SK-N-SH (cell line): ENCODE results near the gene ATP1A1. TPM values are rescaled to one million over a fixed set of nuclear protein-coding genes. Genes with fewer than 3 reads are reported as not detected.

ENCODE experiments used
- CTCF ChIA-PET: fragments of 300-600, 350-600 bp; formaldehyde crosslinking; extraction: SDS; loops from one replicate; lab custom pipeline; 2021; lab: Yijun Ruan, JAX
- POLR2A ChIA-PET: fragments of 350-600 bp; sonication (Branson Sonifier 250); formaldehyde crosslinking; extraction: SDS; loops from one replicate; lab custom pipeline; 2020; ENCODE audit warnings: antibody characterized with exemption, inconsistent platforms; lab: Yijun Ruan, JAX
- DNase-seq: peaks from one replicate; pipeline ENCODE4 v3.0.0; 2012
- H2AFZ ChIP-seq: fragments of 200-600 bp; sonication (generic); 2 replicates; pipeline ENCODE4 v1.8.1; 2016; ENCODE audit warnings: antibody characterized with exemption, mild to moderate bottlenecking, low read depth
- H3F3A ChIP-seq: fragments of 200-600 bp; sonication (generic); replicated peaks from 2 replicates; pipeline ENCODE3; 2016; ENCODE audit warnings: antibody characterized with exemption, mild to moderate bottlenecking; ENCODE audit not compliant: insufficient read depth
- H3K27ac ChIP-seq, 2 experiments: fragments of 200-500 bp in 1 of 2; fragments of 200-600 bp in 1 of 2; sonication (Bioruptor generic) in 1 of 2; sonication (generic), shearing (Covaris generic) in 1 of 2; 2 replicates each; pipeline versions ENCODE4 v1.5.1 to v1.6.1; 2014 to 2016; ENCODE audit warnings: low read depth in 2 of 2, inconsistent platforms in 1 of 2, low read length in 1 of 2, mild to moderate bottlenecking in 1 of 2, mixed read lengths in 1 of 2
- H3K27me3 ChIP-seq: fragments of 200-600 bp; sonication (generic), shearing (Covaris generic); 2 replicates; pipeline ENCODE4 v1.6.1; 2016; ENCODE audit warnings: mixed run types; ENCODE audit not compliant: insufficient read depth
- H3K36me3 ChIP-seq, 2 experiments: fragments of 200-500 bp in 1 of 2; fragments of 200-600 bp in 1 of 2; sonication (Bioruptor generic) in 1 of 2; sonication (generic) in 1 of 2; replicated peaks in 1 of 2; 2 replicates each; pipeline versions ENCODE3 to v1.5.1; 2014 to 2016; ENCODE audit warnings: low read length in 1 of 2, mild to moderate bottlenecking in 1 of 2; ENCODE audit not compliant: insufficient read depth in 2 of 2, control insufficient read depth in 1 of 2
- H3K4me1 ChIP-seq, 2 experiments: fragments of 200-500 bp in 1 of 2; fragments of 200-600 bp in 1 of 2; sonication (Bioruptor generic) in 1 of 2; sonication (generic), shearing (Covaris generic) in 1 of 2; 2 replicates each; pipeline versions ENCODE4 v1.5.1 to v1.6.1; 2014 to 2016; ENCODE audit warnings: low read depth in 1 of 2, low read length in 1 of 2, mixed run types in 1 of 2; ENCODE audit not compliant: insufficient read depth in 2 of 2, control insufficient read depth in 1 of 2
- H3K4me2 ChIP-seq: fragments of 200-600 bp; sonication (generic), shearing (Covaris generic); 2 replicates; pipeline ENCODE4 v1.6.1; 2017; ENCODE audit warnings: mixed run types
- H3K4me3 ChIP-seq, 2 experiments: fragments of 200-500 bp in 1 of 2; fragments of 200-600 bp in 1 of 2; sonication (Bioruptor generic) in 1 of 2; sonication (generic), shearing (Covaris generic) in 1 of 2; 2 replicates each; pipeline versions ENCODE4 v1.5.1 to v1.8.1; 2014 to 2016; ENCODE audit warnings: low read depth in 2 of 2, inconsistent platforms in 1 of 2, low read length in 1 of 2, mild to moderate bottlenecking in 1 of 2, mixed read lengths in 1 of 2, moderate library complexity in 1 of 2
- H3K79me2 ChIP-seq: fragments of 200-600 bp; sonication (generic); 2 replicates; pipeline ENCODE4 v1.8.1; 2017; ENCODE audit warnings: mild to moderate bottlenecking; ENCODE audit not compliant: insufficient read depth
- H3K9ac ChIP-seq: fragments of 200-600 bp; sonication (generic); 2 replicates; pipeline ENCODE4 v1.6.1; 2017; ENCODE audit warnings: mixed run types
- H3K9me2 ChIP-seq: fragments of 200-600 bp; sonication (generic); 2 replicates; pipeline ENCODE4 v1.6.1; 2017; ENCODE audit warnings: mixed run types
- H3K9me3 ChIP-seq: fragments of 200-600 bp; sonication (generic); 2 replicates; pipeline ENCODE4 v1.6.1; 2017; ENCODE audit warnings: mixed run types, mild to moderate bottlenecking, moderate library complexity
- H4K20me1 ChIP-seq: fragments of 200-600 bp; sonication (generic); 2 replicates; pipeline ENCODE4 v1.6.1; 2017; ENCODE audit warnings: mild to moderate bottlenecking, mixed run types; ENCODE audit not compliant: insufficient read depth
- CTCF ChIP-seq: fragments of 200-600 bp; sonication (generic); IDR thresholded peaks from 2 replicates; pipeline ENCODE4 v1.6.1; 2017; ENCODE audit warnings: antibody characterized with exemption, mild to moderate bottlenecking, moderate library complexity
- EZH2phosphoT487 ChIP-seq: fragments of 200-600 bp; sonication (generic); IDR thresholded peaks from 2 replicates; pipeline ENCODE4 v1.6.1; 2017; ENCODE audit warnings: low read depth, mixed run types, mild to moderate bottlenecking, antibody characterized with exemption, moderate library complexity, borderline replicate concordance
- FOXM1 ChIP-seq: IDR thresholded peaks from 2 replicates; pipeline ENCODE4 v1.4.0; 2012; ENCODE audit warnings: low read depth, mild to moderate bottlenecking
- GATA2 ChIP-seq: sonication (generic); formaldehyde crosslinking; IDR thresholded peaks from 2 replicates; pipeline ENCODE4 v1.5.0; 2020; ENCODE audit warnings: mild to moderate bottlenecking, missing genetic modification reagents
- IRF3 ChIP-seq: fragments of 150-350 bp; IDR thresholded peaks from 2 replicates; pipeline ENCODE4 v1.6.1; 2016; ENCODE audit warnings: mild to moderate bottlenecking, low read depth, low read length
- MXI1 ChIP-seq: IDR thresholded peaks from 2 replicates; pipeline ENCODE4 v1.6.1; 2012; ENCODE audit warnings: mild to moderate bottlenecking, low read depth, low read length, improper control_type of control experiment
- NFIC ChIP-seq: IDR thresholded peaks from 2 replicates; pipeline ENCODE4 v1.4.0; 2012; ENCODE audit warnings: borderline replicate concordance
- RFX5 ChIP-seq: IDR thresholded peaks from 2 replicates; pipeline ENCODE4 v1.6.1; 2012; ENCODE audit warnings: mild to moderate bottlenecking, improper control_type of control experiment, low read length
- TAF1 ChIP-seq: IDR thresholded peaks from 2 replicates; pipeline ENCODE4 v1.6.1; 2012; ENCODE audit warnings: low read depth, mild to moderate bottlenecking, low read length, moderate library complexity, borderline replicate concordance
- TEAD4 ChIP-seq: IDR thresholded peaks from 2 replicates; pipeline ENCODE4 v1.4.0; 2012; ENCODE audit warnings: mild to moderate bottlenecking, borderline replicate concordance; ENCODE audit not compliant: insufficient read depth
- WGBS: methylation state at CpG from one replicate; pipeline ENCODE4 v1.1.6; 2017; ENCODE audit warnings: low lambda C conversion rate; 5-methylcytosine and 5-hydroxymethylcytosine counted together
- polyA plus RNA-seq, 3 experiments: library from polyadenylated mRNA; depleted of rRNA; stranded (reverse); fragments of >200 nt; gene quantifications; 2 replicates each; pipeline ENCODE4 v1.2.3, GENCODE V29; 2012
- TF ChIP-seq, protein P1 (sequence below): IDR thresholded peaks from 2 replicates; pipeline ENCODE4; 2012
- TF ChIP-seq, protein P2 (sequence below): IDR thresholded peaks from 2 replicates; pipeline ENCODE4 v1.4.0; 2012; ENCODE audit warnings: low read depth, borderline replicate concordance

The ATP1A1 gene
- polyA plus RNA-seq, 1 of the 3 experiments (the other 2 are of a cell fraction): 233 TPM

GRCh38 chr1:116350097-116350645, 22.9 kb upstream of the ATP1A1 start (continued):
- TF ChIP-seq, protein P1, sequence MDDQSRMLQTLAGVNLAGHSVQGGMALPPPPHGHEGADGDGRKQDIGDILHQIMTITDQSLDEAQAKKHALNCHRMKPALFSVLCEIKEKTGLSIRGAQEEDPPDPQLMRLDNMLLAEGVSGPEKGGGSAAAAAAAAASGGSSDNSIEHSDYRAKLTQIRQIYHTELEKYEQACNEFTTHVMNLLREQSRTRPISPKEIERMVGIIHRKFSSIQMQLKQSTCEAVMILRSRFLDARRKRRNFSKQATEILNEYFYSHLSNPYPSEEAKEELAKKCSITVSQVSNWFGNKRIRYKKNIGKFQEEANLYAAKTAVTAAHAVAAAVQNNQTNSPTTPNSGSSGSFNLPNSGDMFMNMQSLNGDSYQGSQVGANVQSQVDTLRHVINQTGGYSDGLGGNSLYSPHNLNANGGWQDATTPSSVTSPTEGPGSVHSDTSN: no peak
- no peak for TF ChIP-seq RFX5

- 61% methylated on average over 4 of the region's 4 CpGs for WGBS
These were observed 21.1 kb upstream of the ATP1A1 start for GRCh38 chr1:116351914-116352313.

More at GRCh38 chr1:116351914-116352313, 21.1 kb upstream of the ATP1A1 start:
- Histone ChIP-seq H3K36me3 (no peaks in the 10 kb centered on the region), H3K4me3 (no peak overlapping the region), H3K79me2 (no peaks in the 10 kb centered on the region), H3K27me3 (no peaks in the 10 kb centered on the region), H3K9ac (no peak overlapping the region), H3K4me1 (peaks cover 0 to 2% of the 10 kb centered on the region in 2 experiments; a peak in 1 of 4 replicates), H4K20me1 (no peaks in the 10 kb centered on the region), H2AFZ (no peak overlapping the region), H3K4me2 (no peak overlapping the region), H3K9me2 (no peaks in the 10 kb centered on the region), H3K9me3 (no peaks in the 10 kb centered on the region), H3K27ac (no peak overlapping the region), H3F3A (no peaks in the 10 kb centered on the region)
- ChIA-PET POLR2A (no interaction called here), CTCF (no interaction called here)
- no peak for DNase-seq
- TF ChIP-seq TEAD4: no peak
- TF ChIP-seq MXI1: no peak
- TF ChIP-seq, protein P2, sequence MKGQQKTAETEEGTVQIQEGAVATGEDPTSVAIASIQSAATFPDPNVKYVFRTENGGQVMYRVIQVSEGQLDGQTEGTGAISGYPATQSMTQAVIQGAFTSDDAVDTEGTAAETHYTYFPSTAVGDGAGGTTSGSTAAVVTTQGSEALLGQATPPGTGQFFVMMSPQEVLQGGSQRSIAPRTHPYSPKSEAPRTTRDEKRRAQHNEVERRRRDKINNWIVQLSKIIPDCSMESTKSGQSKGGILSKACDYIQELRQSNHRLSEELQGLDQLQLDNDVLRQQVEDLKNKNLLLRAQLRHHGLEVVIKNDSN: no peak
- TF ChIP-seq TAF1: no peak
- TF ChIP-seq EZH2phosphoT487: no peak
- TF ChIP-seq, protein P1: no peak
- no peak for TF ChIP-seq NFIC
- TF ChIP-seq FOXM1: no peak
- no peak for TF ChIP-seq CTCF
- no peak for TF ChIP-seq IRF3
- no peak for TF ChIP-seq GATA2 (CRISPR knock-in tag)
